Muscle of back (tissue), 11 donors: ENCODE data around the gene ZNF74. TPM values are rescaled to one million over a fixed set of nuclear protein-coding genes. Genes with fewer than 3 reads are reported as not detected.
"Not testable (repeated sequence)": the region's sequence is repeated elsewhere in the genome, so short reads cannot be mapped to it uniquely, and the experiment has no call there.

Source experiments
- DNase-seq, 3 donors: peaks; one replicate each; pipeline versions ENCODE4 v3.0.0 to v3.0.0-alpha.2; 2013
- polyA plus RNA-seq, 10 donors: library from polyadenylated mRNA; unstranded; fragments of 120-200 nt; gene quantifications; one replicate each; pipeline ENCODE4 v1.2.1, GENCODE V29; 2013; ENCODE audit not compliant: insufficient read length in 10 of 10

Gene ZNF74
- polyA plus RNA-seq, 10 donors: 10.6 to 17.8 (median 13.7) TPM

- DNase-seq: not testable (repeated sequence)
Measured at GRCh38 chr22:20373195-20373706, 20.7 kb upstream of the ZNF74 start.

GRCh38 chr22:20374130-20374529 lies 19.8 kb upstream of the ZNF74 start:
- not testable (repeated sequence) for DNase-seq

- DNase-seq: not testable (repeated sequence)
Measured at GRCh38 chr22:20376281-20376680, 17.7 kb upstream of the ZNF74 start.

GRCh38 chr22:20376983-20377382 lies 17.0 kb upstream of the ZNF74 start:
- not testable (repeated sequence) for DNase-seq

GRCh38 chr22:20378110-20378509 lies 15.8 kb upstream of the ZNF74 start:
- DNase-seq: no peak

- not testable (repeated sequence) for DNase-seq
Measured at GRCh38 chr22:20378684-20379083, 15.3 kb upstream of the ZNF74 start.

GRCh38 chr22:20380486-20380885 lies 13.5 kb upstream of the ZNF74 start:
- DNase-seq: no peak

- DNase-seq: no peak
Measured at GRCh38 chr22:20383538-20383937, 10.4 kb upstream of the ZNF74 start.

GRCh38 chr22:20384171-20384570 lies 9.8 kb upstream of the ZNF74 start:
- no peak for DNase-seq

- no peak for DNase-seq
Measured at GRCh38 chr22:20384865-20385264, 9.1 kb upstream of the ZNF74 start.

GRCh38 chr22:20386336-20386735 lies 7.6 kb upstream of the ZNF74 start:
- DNase-seq: no peak

- no peak for DNase-seq
Measured at GRCh38 chr22:20386972-20387371, 7.0 kb upstream of the ZNF74 start.

- DNase-seq: no peak
Measured at GRCh38 chr22:20388200-20388599, 5.8 kb upstream of the ZNF74 start.

GRCh38 chr22:20389288-20389687 lies 4.7 kb upstream of the ZNF74 start:
- DNase-seq: no peak

- no peak for DNase-seq
Measured at GRCh38 chr22:20390394-20390907, 3.5 kb upstream of the ZNF74 start.

- DNase-seq: no peak
Measured at GRCh38 chr22:20391222-20391621, 2.7 kb upstream of the ZNF74 start.

- not testable (repeated sequence) for DNase-seq
Measured at GRCh38 chr22:20392365-20392881, 1.5 kb upstream of the ZNF74 start.

GRCh38 chr22:20392983-20393704 lies 807 bp upstream of the ZNF74 start:
- no peak for DNase-seq

GRCh38 chr22:20395181-20395906 lies 1.4 kb downstream of the ZNF74 start:
- DNase-seq: no peak

- DNase-seq: no peak
Measured at GRCh38 chr22:20395907-20396287, 1.9 kb downstream of the ZNF74 start.

- DNase-seq: peak in 1 of 3 donors; percentile 52
Measured at GRCh38 chr22:20396639-20397038, 2.7 kb downstream of the ZNF74 start.

GRCh38 chr22:20397498-20397897 lies 3.5 kb downstream of the ZNF74 start:
- DNase-seq: no peak

- no peak for DNase-seq
Measured at GRCh38 chr22:20398420-20398819, 4.5 kb downstream of the ZNF74 start.
